Stimulated activated CD8-positive, alpha-beta memory T cell treated with anti-CD3 and anti-CD28 coated beads, Interleukin-12 subunit alpha, Interleukin-12 subunit beta, amount 100 ng/mL, for 1 hour (primary cell): Measurements from ENCODE around the gene ZCCHC18.
"Not testable (repeated sequence)": the region's sequence is repeated elsewhere in the genome, so short reads cannot be mapped to it uniquely, and the experiment has no call there.

Source experiments
- DNase-seq: peaks from one replicate; pipeline ENCODE4 v3.0.0-alpha.2; 2020; ENCODE audit warnings: low read depth

ZCCHC18 gene

GRCh38 chrX:104112326-104112951 is at the start of gene ZCCHC18:
ZCCHC18 (plus strand) TSS chrX:104112523; CDS start chrX:104114112, 1,589 bp downstream.
- DNase-seq, result no peak

- not testable (repeated sequence) for DNase-seq
These were observed 49.7 kb upstream of the ZCCHC18 start for GRCh38 chrX:104062636-104063035.

- DNase-seq, result not testable (repeated sequence)
These were observed 36.4 kb upstream of the ZCCHC18 start, which contains the start of gene TMSB15C for GRCh38 chrX:104075778-104076445. TMSB15C (minus strand) TSS chrX:104076236.

GRCh38 chrX:104077854-104078253 is 34.5 kb upstream of the ZCCHC18 start:
- not testable (repeated sequence) for DNase-seq

GRCh38 chrX:104084063-104084462 is 28.3 kb upstream of the ZCCHC18 start:
- DNase-seq, result no peak

GRCh38 chrX:104084534-104085277 is 27.6 kb upstream of the ZCCHC18 start:
- DNase-seq, result no peak

GRCh38 chrX:104085477-104085876 is 26.8 kb upstream of the ZCCHC18 start:
- DNase-seq, result no peak

GRCh38 chrX:104085919-104086318 is 26.4 kb upstream of the ZCCHC18 start:
- no peak for DNase-seq

- peak; percentile 20 for DNase-seq
These were observed 14.0 kb upstream of the ZCCHC18 start for GRCh38 chrX:104098151-104098808.

- DNase-seq, result no peak
These were observed 13.4 kb upstream of the ZCCHC18 start for GRCh38 chrX:104098919-104099318.

GRCh38 chrX:104104676-104105075 is 7.6 kb upstream of the ZCCHC18 start:
- DNase-seq, result no peak

GRCh38 chrX:104105330-104106262 is 6.7 kb upstream of the ZCCHC18 start:
- DNase-seq, result no peak

GRCh38 chrX:104108955-104109354 is 3.4 kb upstream of the ZCCHC18 start:
- no peak for DNase-seq

- not testable (repeated sequence) for DNase-seq
These were observed 1.7 kb upstream of the ZCCHC18 start for GRCh38 chrX:104110491-104111240.

- peak; percentile 11 for DNase-seq
These were observed 1.1 kb downstream of the ZCCHC18 start for GRCh38 chrX:104113222-104113965.

GRCh38 chrX:104117759-104118158 is 5.4 kb downstream of the ZCCHC18 start:
- no peak for DNase-seq

- no peak for DNase-seq
These were observed 6.4 kb downstream of the ZCCHC18 start for GRCh38 chrX:104118765-104119164.

- no peak for DNase-seq
These were observed 10.5 kb downstream of the ZCCHC18 start for GRCh38 chrX:104122829-104123228.

GRCh38 chrX:104126856-104127255 is 14.5 kb downstream of the ZCCHC18 start:
- DNase-seq, result no peak

- DNase-seq, result no peak
These were observed 18.5 kb downstream of the ZCCHC18 start for GRCh38 chrX:104130808-104131207.
